Coronary artery (tissue), 2 donors: ENCODE measurements around the gene HSPH1.

Source experiments
- DNase-seq: peaks from one replicate; pipeline ENCODE4 v3.0.0-alpha.2; 2017; ENCODE audit warnings: low spot score
- H3K27ac ChIP-seq, 2 donors: fragments of 200-600 bp; sonication (generic); one replicate each; pipeline ENCODE4 v1.5.1; 2016 to 2019
- H3K4me3 ChIP-seq: fragments of 200-600 bp; sonication (generic); 2 replicates; pipeline ENCODE4 v1.5.1; 2016; ENCODE audit warnings: mild to moderate bottlenecking, moderate library complexity
- CTCF ChIP-seq: fragments of 200-600 bp; sonication (generic); IDR thresholded peaks from one replicate; pipeline ENCODE4 v1.5.1; 2019; ENCODE audit warnings: antibody characterized with exemption

HSPH1 gene

GRCh38 chr13:31119966-31120700 is 41.6 kb downstream of the HSPH1 start:
- DNase-seq = no peak

GRCh38 chr13:31119526-31119925 is 42.2 kb downstream of the HSPH1 start:
- no peak overlapping the region for H3K4me3 ChIP-seq
- peak; percentile 57 for DNase-seq
- no peak for TF ChIP-seq CTCF
- H3K27ac ChIP-seq = no peak overlapping the region

More at GRCh38 chr13:31119966-31120700, 41.6 kb downstream of the HSPH1 start:
- no peak overlapping the region for H3K4me3 ChIP-seq
- H3K27ac ChIP-seq = no peak overlapping the region
- no peak for TF ChIP-seq CTCF

- DNase-seq = no peak
- H3K27ac ChIP-seq = no peak overlapping the region
- H3K4me3 ChIP-seq = no peak overlapping the region
- no peak for TF ChIP-seq CTCF
Measured at GRCh38 chr13:31116224-31116623, 45.5 kb downstream of the HSPH1 start.

GRCh38 chr13:31115616-31116015 is 46.1 kb downstream of the HSPH1 start:
- DNase-seq = peak; percentile 26
- H3K27ac ChIP-seq = no peak overlapping the region
- H3K4me3 ChIP-seq = no peak overlapping the region
- TF ChIP-seq CTCF = no peak

GRCh38 chr13:31114641-31115040 is 47.1 kb downstream of the HSPH1 start:
- no peak for TF ChIP-seq CTCF
- Histone ChIP-seq H3K4me3 (no peak overlapping the region), H3K27ac (no peak overlapping the region)
- peak; percentile 17 for DNase-seq

- no peak for TF ChIP-seq CTCF
- H3K27ac ChIP-seq = no peak overlapping the region
- no peak overlapping the region for H3K4me3 ChIP-seq
- no peak for DNase-seq
Measured at GRCh38 chr13:31111136-31111535, 50.6 kb downstream of the HSPH1 start.

GRCh38 chr13:31110617-31111016 is 51.1 kb downstream of the HSPH1 start:
- Histone ChIP-seq H3K4me3 (no peak overlapping the region), H3K27ac (no peak overlapping the region)
- TF ChIP-seq CTCF = no peak
- DNase-seq = no peak
